GM12891 (cell line): ENCODE results near the gene PEAK1.

ENCODE experiments used
- PAX5 ChIP-seq: IDR thresholded peaks from 2 replicates; pipeline ENCODE4 v1.6.1; 2011; ENCODE audit warnings: low read length, moderate library complexity, mild to moderate bottlenecking; ENCODE audit not compliant: insufficient read depth, severe bottlenecking
- POLR2A ChIP-seq: IDR thresholded peaks from 2 replicates; pipeline ENCODE4 v1.6.1; 2011; ENCODE audit warnings: low read depth, low read length, control low read depth
- POLR2AphosphoS5 ChIP-seq: IDR thresholded peaks from 2 replicates; pipeline ENCODE4 v1.6.1; 2011; ENCODE audit warnings: low read depth, low read length, control low read depth
- SPI1 ChIP-seq: IDR thresholded peaks from 2 replicates; pipeline ENCODE4 v1.6.1; 2011; ENCODE audit warnings: low read depth, low read length, control low read depth
- TAF1 ChIP-seq: IDR thresholded peaks from 2 replicates; pipeline ENCODE4 v1.6.1; 2011; ENCODE audit warnings: low read depth, low read length, control low read depth

DNA sequence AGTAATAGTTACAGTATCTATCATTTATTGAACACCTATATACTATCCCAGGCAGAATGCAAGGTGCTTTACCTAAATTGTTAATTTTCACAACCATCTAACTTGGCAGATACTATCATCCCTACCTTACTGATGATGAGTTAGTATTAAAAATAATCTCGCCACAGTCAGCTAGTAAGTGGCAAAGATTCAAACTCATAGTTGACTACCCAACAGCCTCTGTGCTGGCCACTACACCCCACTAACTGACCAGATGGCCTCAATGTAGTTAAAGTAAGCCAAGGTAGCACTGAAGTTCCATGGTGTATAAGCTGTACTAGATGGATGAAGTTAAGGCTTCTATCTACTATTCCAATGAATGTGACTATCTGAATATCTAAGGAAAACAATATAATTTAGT, 44.8 kb downstream of the PEAK1 start:
- TF ChIP-seq POLR2AphosphoS5 (no peak), POLR2A (no peak), TAF1 (no peak), SPI1 (no peak), PAX5 (no peak)
